Nephron progenitor cell (in vitro differentiated cells): ENCODE results near the gene PDE4DIP.
"Not testable (repeated sequence)": the region's sequence is repeated elsewhere in the genome, so short reads cannot be mapped to it uniquely, and the experiment has no call there.

Experiments
- DNase-seq: peaks from one replicate; pipeline ENCODE4 v3.0.0; 2021
- H3K27ac Mint-ChIP-seq: 2 replicates; pipeline ENCODE4 v1.8.0; 2021; ENCODE audit warnings: mild to moderate bottlenecking, moderate library complexity, mixed read lengths
- H3K27me3 Mint-ChIP-seq: 2 replicates; pipeline ENCODE4 v1.8.0; 2021; ENCODE audit warnings: mild to moderate bottlenecking, low read depth, mixed read lengths; ENCODE audit not compliant: poor library complexity
- H3K36me3 Mint-ChIP-seq: 2 replicates; pipeline ENCODE4 v1.8.0; 2021; ENCODE audit warnings: low read depth, mixed read lengths
- H3K4me1 Mint-ChIP-seq: 2 replicates; pipeline ENCODE4 v1.8.0; 2021; ENCODE audit warnings: mixed read lengths
- H3K4me3 Mint-ChIP-seq: 2 replicates; pipeline ENCODE4 v1.8.0; 2021; ENCODE audit warnings: mild to moderate bottlenecking, moderate library complexity, mixed read lengths
- H3K9me3 Mint-ChIP-seq: 2 replicates; pipeline ENCODE4 v1.8.0; 2021; ENCODE audit warnings: mild to moderate bottlenecking, moderate library complexity, mixed read lengths

The PDE4DIP gene

DNA sequence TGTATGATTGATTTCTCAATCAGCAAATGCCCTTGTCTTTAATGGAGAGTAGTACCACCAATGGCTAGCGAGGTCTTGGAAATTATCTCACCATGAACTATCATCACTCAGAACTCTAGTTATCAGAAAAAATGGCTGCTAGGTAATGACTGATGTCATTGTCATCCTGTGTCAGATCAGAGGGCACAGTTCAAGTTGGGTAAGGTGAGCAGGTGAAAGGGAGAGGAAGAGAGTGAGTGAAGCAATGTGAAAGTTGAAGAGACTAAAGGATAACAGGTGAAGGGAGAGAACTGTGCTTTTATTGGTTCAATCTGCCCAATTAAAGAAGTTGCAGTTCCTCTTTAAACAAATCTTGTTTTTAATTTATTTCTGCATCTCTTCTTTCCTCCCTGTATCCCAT lies 76.8 kb downstream of the PDE4DIP start:
- not testable (repeated sequence) for DNase-seq, H3K4me3 Mint-ChIP-seq, H3K4me1 Mint-ChIP-seq, H3K27ac Mint-ChIP-seq, H3K9me3 Mint-ChIP-seq, H3K36me3 Mint-ChIP-seq, H3K27me3 Mint-ChIP-seq

DNA sequence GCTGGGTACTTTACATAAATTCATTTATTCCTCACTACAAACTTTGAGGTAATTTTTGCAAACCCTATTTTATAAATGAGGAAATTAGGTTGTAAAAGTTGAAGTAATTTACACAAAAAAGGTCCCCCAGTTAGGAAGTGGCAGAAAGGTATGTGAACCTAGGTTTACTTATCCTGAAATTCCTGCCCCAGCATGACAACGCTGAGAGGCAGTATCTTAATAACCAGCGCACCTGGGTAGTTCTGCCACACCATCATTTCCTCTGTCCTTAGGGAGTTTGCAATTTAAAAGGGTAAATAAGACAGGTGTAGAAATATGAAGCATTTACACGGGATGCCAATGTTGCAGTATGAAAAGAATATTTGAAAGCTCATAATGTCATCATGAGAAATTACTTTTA lies 79.6 kb downstream of the PDE4DIP start:
- H3K27me3 Mint-ChIP-seq, H3K36me3 Mint-ChIP-seq, DNase-seq, H3K4me3 Mint-ChIP-seq, H3K4me1 Mint-ChIP-seq, H3K9me3 Mint-ChIP-seq, H3K27ac Mint-ChIP-seq: not testable (repeated sequence)

DNA sequence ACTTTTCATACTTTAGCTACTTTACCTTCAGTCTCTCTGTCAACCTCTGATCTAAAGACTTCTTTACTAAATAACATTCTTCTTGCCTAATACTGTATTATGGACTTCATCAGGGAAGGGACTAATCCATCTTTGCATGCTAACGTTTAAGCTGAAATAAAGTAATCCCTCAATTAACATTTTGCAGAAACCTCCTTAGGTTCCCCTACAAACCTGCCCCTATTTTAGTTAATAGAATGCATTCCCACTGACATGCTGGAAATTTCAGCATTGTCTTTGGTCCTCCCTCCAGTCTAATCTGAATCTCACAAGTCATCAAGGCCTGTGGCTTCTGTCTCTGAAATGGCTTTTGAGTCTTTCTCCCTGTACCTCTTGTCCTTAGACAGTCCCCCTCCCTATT lies 83.4 kb downstream of the PDE4DIP start:
- H3K4me1 Mint-ChIP-seq, H3K27me3 Mint-ChIP-seq, H3K4me3 Mint-ChIP-seq, H3K27ac Mint-ChIP-seq, DNase-seq, H3K36me3 Mint-ChIP-seq, H3K9me3 Mint-ChIP-seq: not testable (repeated sequence)

- H3K9me3 Mint-ChIP-seq, H3K36me3 Mint-ChIP-seq, H3K27ac Mint-ChIP-seq, DNase-seq, H3K4me3 Mint-ChIP-seq, H3K27me3 Mint-ChIP-seq, H3K4me1 Mint-ChIP-seq: not testable (repeated sequence)
Measured at GRCh38 chr1:148929253-148929652, 85.0 kb downstream of the PDE4DIP start.

DNA sequence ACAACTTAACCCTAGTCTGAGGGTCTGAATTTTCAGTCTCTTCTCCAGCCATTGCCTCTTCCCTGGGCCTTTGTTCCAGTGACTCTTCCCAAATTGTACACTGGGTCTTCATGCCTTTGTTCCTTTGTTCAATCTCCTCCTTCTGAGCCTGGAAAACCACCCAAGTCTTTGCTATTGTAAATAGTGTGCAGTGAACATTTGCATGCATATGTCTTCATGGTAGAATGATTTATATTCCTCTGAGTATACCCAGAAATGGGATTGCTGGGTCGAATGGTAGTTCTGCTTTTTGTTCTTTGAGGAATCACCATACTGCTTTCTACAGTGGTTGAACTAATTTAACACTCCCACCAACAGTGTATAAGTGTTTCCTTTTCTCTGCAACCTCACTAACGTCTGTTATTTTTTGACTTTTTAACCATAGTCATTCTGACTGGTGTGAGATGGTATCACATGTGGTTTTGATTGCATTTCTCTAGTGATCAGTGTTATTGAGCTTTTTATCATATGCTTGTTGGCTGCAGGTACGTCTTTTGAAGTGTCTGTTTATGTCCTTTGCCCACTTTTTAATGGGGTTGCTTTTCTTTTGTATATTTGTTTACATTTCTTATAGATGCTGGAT lies 91.3 kb downstream of the PDE4DIP start:
- H3K4me1 Mint-ChIP-seq, H3K27me3 Mint-ChIP-seq, H3K9me3 Mint-ChIP-seq, DNase-seq, H3K36me3 Mint-ChIP-seq, H3K4me3 Mint-ChIP-seq, H3K27ac Mint-ChIP-seq: not testable (repeated sequence)

GRCh38 chr1:148942906-148943305 lies 98.7 kb downstream of the PDE4DIP start:
- not testable (repeated sequence) for H3K27me3 Mint-ChIP-seq

GRCh38 chr1:148945130-148945529 lies 100.9 kb downstream of the PDE4DIP start:
- not testable (repeated sequence) for H3K9me3 Mint-ChIP-seq, H3K27ac Mint-ChIP-seq, H3K36me3 Mint-ChIP-seq, DNase-seq, H3K4me1 Mint-ChIP-seq, H3K4me3 Mint-ChIP-seq, H3K27me3 Mint-ChIP-seq

More at GRCh38 chr1:148942906-148943305, 98.7 kb downstream of the PDE4DIP start:
- not testable (repeated sequence) for H3K36me3 Mint-ChIP-seq, H3K4me1 Mint-ChIP-seq, H3K9me3 Mint-ChIP-seq, H3K4me3 Mint-ChIP-seq, DNase-seq, H3K27ac Mint-ChIP-seq

DNA sequence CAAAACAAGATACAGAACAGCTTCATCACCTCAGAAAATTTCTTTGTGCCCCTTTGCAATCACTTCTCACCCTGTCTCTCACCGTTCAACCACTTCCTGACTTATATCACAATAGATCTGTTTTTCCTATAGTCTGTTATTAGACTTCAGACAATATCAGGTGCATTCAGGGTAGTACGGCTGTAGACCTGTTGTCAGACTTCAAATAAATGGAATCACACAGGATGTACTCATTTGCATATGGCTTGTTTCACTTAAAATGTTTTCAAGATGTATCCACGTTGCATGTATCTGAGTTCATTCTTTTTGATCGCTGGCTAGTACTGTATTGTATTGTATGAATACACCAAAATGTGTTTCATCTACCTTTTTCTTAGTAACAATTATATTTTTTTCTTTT lies 104.5 kb downstream of the PDE4DIP start:
- not testable (repeated sequence) for H3K9me3 Mint-ChIP-seq, DNase-seq, H3K4me1 Mint-ChIP-seq, H3K27ac Mint-ChIP-seq, H3K27me3 Mint-ChIP-seq, H3K36me3 Mint-ChIP-seq, H3K4me3 Mint-ChIP-seq

DNA sequence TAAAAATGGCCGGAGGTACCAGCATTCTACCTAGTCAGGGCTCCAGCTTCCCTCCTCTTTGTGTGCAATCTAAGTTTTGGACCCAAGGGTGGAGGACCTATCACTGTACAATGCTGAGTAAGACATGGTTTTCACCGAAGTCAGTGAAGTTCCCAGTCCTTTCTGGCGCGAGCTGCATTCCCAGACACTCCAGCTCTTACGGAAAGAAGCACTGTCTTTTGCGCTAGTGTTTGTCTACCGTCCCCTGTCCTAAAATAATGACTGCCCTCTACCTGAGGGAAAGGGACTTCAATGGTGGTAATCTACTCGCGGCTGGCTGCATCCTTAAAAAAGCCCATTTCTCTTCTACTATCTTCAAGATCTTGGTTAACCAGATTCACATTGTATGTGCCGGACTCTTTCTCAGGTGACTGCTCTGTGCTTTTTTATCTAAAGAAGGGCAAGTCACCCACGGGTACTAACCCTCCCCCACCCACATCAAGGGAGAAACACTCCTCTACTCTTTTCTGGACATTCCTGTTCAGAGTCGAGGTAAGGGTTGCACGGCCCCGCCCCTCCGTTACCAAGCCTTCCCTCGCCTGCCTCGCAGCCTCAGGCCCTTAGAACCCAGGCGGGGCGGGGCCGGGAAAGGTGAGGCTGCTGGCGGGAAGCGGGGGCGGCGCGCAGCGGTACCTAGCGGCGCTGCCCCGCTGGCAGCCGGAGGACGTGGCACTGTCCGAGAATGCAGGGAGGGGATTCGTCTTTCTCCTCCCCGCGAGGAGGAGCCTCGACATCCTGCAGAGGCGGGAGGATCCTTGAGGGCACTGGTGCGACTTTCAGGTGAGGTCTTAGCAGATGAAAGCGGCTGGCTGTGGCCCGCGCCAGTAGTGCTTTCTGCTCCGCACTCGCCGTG lies 107.4 kb downstream of the PDE4DIP start:
- not testable (repeated sequence) for H3K27ac Mint-ChIP-seq, H3K36me3 Mint-ChIP-seq, H3K9me3 Mint-ChIP-seq, H3K27me3 Mint-ChIP-seq
- H3K4me1 Mint-ChIP-seq, result peaks cover 11% of the 10 kb centered on the region
- peak overlapping the region; percentile 89 for H3K4me3 Mint-ChIP-seq
- DNase-seq, result peak; percentile 54

- not testable (repeated sequence) for H3K36me3 Mint-ChIP-seq, H3K27me3 Mint-ChIP-seq, H3K9me3 Mint-ChIP-seq, H3K27ac Mint-ChIP-seq
- Mint-ChIP-seq H3K4me1 (peaks cover 11% of the 10 kb centered on the region), H3K4me3 (peak overlapping the region; percentile 89)
- DNase-seq, result peak; percentile 83
Measured at GRCh38 chr1:148952253-148952937, 108.2 kb downstream of the PDE4DIP start.

DNA sequence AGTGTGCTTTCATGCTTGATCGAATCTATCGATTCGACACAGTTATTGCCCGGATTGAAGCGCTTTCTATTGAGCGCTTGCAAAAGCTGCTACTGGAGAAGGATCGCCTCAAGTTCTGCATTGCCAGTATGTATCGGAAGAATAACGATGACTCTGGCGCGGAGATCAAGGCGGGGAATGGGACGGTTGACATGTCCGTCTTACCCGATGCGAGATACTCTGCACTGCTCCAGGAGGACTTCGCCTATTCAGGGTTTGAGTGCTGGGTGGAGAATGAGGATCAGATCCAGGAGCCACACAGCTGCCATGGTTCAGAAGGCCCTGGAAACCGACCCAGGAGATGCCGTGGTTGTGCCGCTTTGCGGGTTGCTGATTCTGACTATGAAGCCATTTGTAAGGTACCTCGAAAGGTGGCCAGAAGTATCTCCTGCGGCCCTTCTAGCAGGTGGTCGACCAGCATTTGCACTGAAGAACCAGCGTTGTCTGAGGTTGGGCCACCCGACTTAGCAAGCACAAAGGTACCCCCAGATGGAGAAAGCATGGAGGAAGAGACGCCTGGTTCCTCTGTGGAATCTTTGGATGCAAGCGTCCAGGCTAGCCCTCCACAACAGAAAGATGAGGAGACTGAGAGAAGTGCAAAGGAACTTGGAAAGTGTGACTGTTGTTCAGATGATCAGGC lies 108.8 kb downstream of the PDE4DIP start:
- H3K27me3 Mint-ChIP-seq, H3K27ac Mint-ChIP-seq, H3K9me3 Mint-ChIP-seq, H3K36me3 Mint-ChIP-seq: not testable (repeated sequence)
- Mint-ChIP-seq H3K4me1 (peaks cover 11% of the 10 kb centered on the region), H3K4me3 (peak overlapping the region; percentile 85)
- peak; percentile 31 for DNase-seq

DNA sequence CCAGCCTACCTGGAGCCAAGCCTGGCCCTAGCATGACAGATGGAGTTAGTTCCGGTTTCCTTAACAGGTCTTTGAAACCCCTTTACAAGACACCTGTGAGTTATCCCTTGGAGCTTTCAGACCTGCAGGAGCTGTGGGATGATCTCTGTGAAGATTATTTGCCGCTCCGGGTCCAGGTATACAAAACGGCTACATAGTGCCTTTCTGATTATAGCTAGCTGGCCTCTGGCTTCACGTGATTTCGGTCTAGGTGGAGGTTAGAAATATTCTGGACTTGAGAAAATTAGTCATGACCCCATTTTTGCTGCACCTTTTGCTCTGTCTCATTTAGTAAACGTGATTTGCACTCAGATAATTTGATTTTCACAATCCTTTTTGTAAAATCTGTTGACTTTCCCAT lies 109.5 kb downstream of the PDE4DIP start:
- not testable (repeated sequence) for H3K36me3 Mint-ChIP-seq, H3K27me3 Mint-ChIP-seq, DNase-seq, H3K9me3 Mint-ChIP-seq, H3K27ac Mint-ChIP-seq
- Mint-ChIP-seq H3K4me3 (peak overlapping the region; percentile 67), H3K4me1 (peaks cover 11% of the 10 kb centered on the region)

GRCh38 chr1:148958343-148958742 lies 114.1 kb downstream of the PDE4DIP start:
- not testable (repeated sequence) for H3K4me1 Mint-ChIP-seq, DNase-seq, H3K27me3 Mint-ChIP-seq, H3K9me3 Mint-ChIP-seq, H3K36me3 Mint-ChIP-seq, H3K4me3 Mint-ChIP-seq, H3K27ac Mint-ChIP-seq
